Naive thymus-derived CD4-positive, alpha-beta T cell (primary cell): ENCODE measurements around the gene TPGS1. TPM values are rescaled to one million over a fixed set of nuclear protein-coding genes. Genes with fewer than 3 reads are reported as not detected.

Source experiments
- ATAC-seq: fragments of 150-1000 bp; cut with Tn5 transposase; 2 replicates; pipeline ENCODE4 v1.10.0; 2021; ENCODE audit warnings: mild to moderate bottlenecking, moderate library complexity
- CTCF ChIA-PET: fragments of 350-600 bp; sonication (Branson Sonifier 250); formaldehyde crosslinking; loops from one replicate; lab custom pipeline; 2021; ENCODE audit warnings: antibody characterized with exemption; lab: Charles Lee
- POLR2A ChIA-PET: fragments of 350-600 bp; sonication (Branson Sonifier 250); formaldehyde crosslinking; loops from one replicate; lab custom pipeline; 2021; ENCODE audit warnings: antibody characterized with exemption, inconsistent platforms; lab: Charles Lee
- DNase-seq, 9 donors: peaks; one replicate each; pipeline versions ENCODE4 v3.0.0 to v3.0.0-alpha.2; 2020 to 2022; ENCODE audit warnings: mixed read lengths in 1 of 9
- H3K27ac ChIP-seq: one replicate; pipeline ENCODE4 v1.7.0; 2013; ENCODE audit warnings: mild to moderate bottlenecking, low read depth, low read length, moderate library complexity
- H3K27me3 ChIP-seq, 2 donors: one replicate each; pipeline ENCODE4 v1.7.0; 2013; ENCODE audit warnings: low read length in 2 of 2, mild to moderate bottlenecking in 2 of 2, moderate library complexity in 2 of 2; ENCODE audit not compliant: control insufficient read depth in 2 of 2, insufficient read depth in 2 of 2
- H3K36me3 ChIP-seq, 3 experiments: 1 replicate in 2 of 3; 2 replicates in 1 of 3; pipeline ENCODE4 v1.7.0; 2013; ENCODE audit warnings: low read length in 3 of 3, mild to moderate bottlenecking in 3 of 3, moderate library complexity in 1 of 3; ENCODE audit not compliant: insufficient read depth in 3 of 3, control insufficient read depth in 2 of 3
- H3K4me1 ChIP-seq, 2 donors: one replicate each; pipeline ENCODE4 v1.7.0; 2013; ENCODE audit warnings: low read length in 2 of 2, mild to moderate bottlenecking in 2 of 2, moderate library complexity in 1 of 2; ENCODE audit not compliant: control insufficient read depth in 2 of 2, insufficient read depth in 2 of 2
- H3K4me3 ChIP-seq: 2 replicates; pipeline ENCODE4 v1.7.0; 2013; ENCODE audit warnings: mild to moderate bottlenecking, low read length
- H3K9me3 ChIP-seq, 3 experiments: 1 replicate in 2 of 3; 2 replicates in 1 of 3; pipeline ENCODE4 v1.7.0; 2013; ENCODE audit warnings: low read length in 3 of 3; ENCODE audit not compliant: control insufficient read depth in 2 of 3
- H3K27ac Mint-ChIP-seq, 9 donors: one replicate each; pipeline ENCODE4 v1.8.0; 2020 to 2022; ENCODE audit warnings: mixed read lengths in 9 of 9, mild to moderate bottlenecking in 8 of 9, moderate library complexity in 5 of 9, inconsistent platforms in 2 of 9
- H3K27me3 Mint-ChIP-seq, 5 donors: one replicate each; pipeline ENCODE4 v1.8.0; 2021 to 2022; ENCODE audit warnings: mixed read lengths in 5 of 5, mild to moderate bottlenecking in 1 of 5
- H3K36me3 Mint-ChIP-seq, 5 donors: one replicate each; pipeline ENCODE4 v1.8.0; 2020 to 2022; ENCODE audit warnings: mixed read lengths in 5 of 5, mild to moderate bottlenecking in 3 of 5, inconsistent platforms in 1 of 5
- H3K4me1 Mint-ChIP-seq, 7 donors: one replicate each; pipeline ENCODE4 v1.8.0; 2020 to 2022; ENCODE audit warnings: mixed read lengths in 7 of 7, mild to moderate bottlenecking in 3 of 7, inconsistent platforms in 1 of 7
- H3K4me3 Mint-ChIP-seq, 10 donors: one replicate each; pipeline ENCODE4 v1.8.0; 2020 to 2022; ENCODE audit warnings: mild to moderate bottlenecking in 10 of 10, mixed read lengths in 10 of 10, moderate library complexity in 6 of 10, inconsistent platforms in 2 of 10
- H3K9me3 Mint-ChIP-seq, 11 donors: one replicate each; pipeline ENCODE4 v1.8.0; 2020 to 2022; ENCODE audit warnings: mixed read lengths in 11 of 11, mild to moderate bottlenecking in 4 of 11, inconsistent platforms in 1 of 11, moderate library complexity in 1 of 11
- intact Hi-C, 2 donors: fragments of 100-400 bp; cut with micrococcal nuclease; formaldehyde crosslinking; loops; one replicate each; pipeline ENCODE4 v1.15.1; 2023
- polyA plus RNA-seq, 2 donors: library from polyadenylated mRNA; unstranded; fragments of 300-500 nt; fragmentation: Illumina TruSeq; gene quantifications; one replicate each; pipeline ENCODE4 v1.2.3, GENCODE V29; 2021
- total RNA-seq, 6 experiments: library from RNA in 5 of 6; stranded (reverse) in 5 of 6; gene quantifications; 1 replicate in 5 of 6; 2 replicates in 1 of 6; pipeline ENCODE4 v1.2.3 and lab custom pipeline; 2021 to 2026

Gene TPGS1
- total and polyA plus RNA-seq, 7 experiments from 2014 or later: 21.6 to 36.4 (median 24.2) TPM

GRCh38 chr19:495402-496111 lies 11.7 kb upstream of the TPGS1 start:
- H3K4me1 Mint-ChIP-seq: peaks cover 3 to 13% (median 9%) of the 10 kb centered on the region in 7 donors
- Histone ChIP-seq H3K4me3 (no peak overlapping the region), H3K9me3 (no peaks in the 10 kb centered on the region), H3K36me3 (no peaks in the 10 kb centered on the region), H3K27me3 (peaks cover 0 to 6% of the 10 kb centered on the region in 2 donors), H3K4me1 (peaks cover 0 to 8% of the 10 kb centered on the region in 2 donors), H3K27ac (no peak overlapping the region)
- H3K27me3 Mint-ChIP-seq: peaks cover 6 to 23% (median 8%) of the 10 kb centered on the region in 5 donors
- POLR2A ChIA-PET: interaction anchor here (0.9 to 1.8 kb wide), 3 partner anchors 9 to 16 kb away, joined by 5 to 8 read pairs (median 6); no protein-coding TSS in a partner anchor
- intact Hi-C loops: loop anchor here in 1 of 2 donors (1.0 kb wide), 1 partner anchor 11 kb away; no protein-coding TSS in a partner anchor
- CTCF ChIA-PET: interaction anchor here (1.7 kb wide), 1 partner anchor 11 kb away, joined by 8 read pairs; no protein-coding TSS in a partner anchor
- H3K36me3 Mint-ChIP-seq: peaks cover 0 to 10% (median 0%) of the 10 kb centered on the region in 5 donors
- no peaks in the 10 kb centered on the region for H3K9me3 Mint-ChIP-seq
- H3K4me3 Mint-ChIP-seq: peak overlapping the region in 1 of 10 donors; percentile 59
- DNase-seq (peak in 7 of 9 donors; percentile 21 to 64 (median 47)), ATAC-seq (peak; percentile 72)
- H3K27ac Mint-ChIP-seq: no peak overlapping the region

- peaks cover 0 to 8% of the 10 kb centered on the region in 2 donors for H3K4me1 ChIP-seq
- Mint-ChIP-seq H3K27me3 (peaks cover 6 to 23% (median 8%) of the 10 kb centered on the region in 5 donors), H3K27ac (no peak within 1 kb of the TSS), H3K4me3 (peak within 1 kb of the TSS in 1 of 10 donors; percentile 62), H3K4me1 (peaks cover 3 to 13% (median 9%) of the 10 kb centered on the region in 7 donors), H3K36me3 (peaks cover 0 to 10% (median 0%) of the 10 kb centered on the region in 5 donors), H3K9me3 (no peaks in the 10 kb centered on the region)
- intact Hi-C loops: no loop called here
- H3K9me3 ChIP-seq: no peaks in the 10 kb centered on the region
- no peak for ATAC-seq
- CTCF ChIA-PET: interaction anchor here (1.7 kb wide), 1 partner anchor 10 kb away, joined by 8 read pairs; no protein-coding TSS in a partner anchor
- POLR2A ChIA-PET: interaction anchor here (1.3 to 1.8 kb wide), 2 partner anchors 8 to 10 kb away, joined by 5 to 8 read pairs; no protein-coding TSS in a partner anchor
- peak in 1 of 9 donors; percentile 6 for DNase-seq
- H3K36me3 ChIP-seq: no peaks in the 10 kb centered on the region
- no peak within 1 kb of the TSS for H3K4me3 ChIP-seq
- H3K27ac ChIP-seq: no peak within 1 kb of the TSS
- H3K27me3 ChIP-seq: peaks cover 0 to 6% of the 10 kb centered on the region in 2 donors
Observed at GRCh38 chr19:496112-496665, 11.1 kb upstream of the TPGS1 start, which contains the start of gene MADCAM1. Gene MADCAM1, plus strand, starts transcription at chr19:496486. Its CDS starts 14 bp downstream, at chr19:496500.

GRCh38 chr19:496986-497385 lies 10.3 kb upstream of the TPGS1 start:
- Histone ChIP-seq H3K36me3 (no peaks in the 10 kb centered on the region), H3K27me3 (peaks cover 0 to 6% of the 10 kb centered on the region in 2 donors), H3K27ac (no peak overlapping the region), H3K4me1 (peaks cover 0 to 8% of the 10 kb centered on the region in 2 donors), H3K9me3 (no peaks in the 10 kb centered on the region), H3K4me3 (no peak overlapping the region)
- no peaks in the 10 kb centered on the region for H3K9me3 Mint-ChIP-seq
- H3K36me3 Mint-ChIP-seq: peaks cover 0 to 10% (median 0%) of the 10 kb centered on the region in 5 donors
- H3K4me3 Mint-ChIP-seq: peak overlapping the region in 1 of 10 donors; percentile 62
- DNase-seq: peak in 1 of 9 donors; percentile 7
- H3K27ac Mint-ChIP-seq: no peak overlapping the region
- POLR2A ChIA-PET: no interaction called here
- peaks cover 6 to 23% (median 8%) of the 10 kb centered on the region in 5 donors for H3K27me3 Mint-ChIP-seq
- CTCF ChIA-PET: no interaction called here
- no peak for ATAC-seq
- intact Hi-C loops: no loop called here
- peaks cover 3 to 13% (median 9%) of the 10 kb centered on the region in 7 donors for H3K4me1 Mint-ChIP-seq

GRCh38 chr19:497491-497868 lies 9.8 kb upstream of the TPGS1 start:
- CTCF ChIA-PET: no interaction called here

GRCh38 chr19:497869-498510 lies 9.3 kb upstream of the TPGS1 start:
- H3K4me1 Mint-ChIP-seq: peaks cover 4 to 11% (median 9%) of the 10 kb centered on the region in 7 donors
- peaks cover 0 to 6% of the 10 kb centered on the region in 2 donors for H3K27me3 ChIP-seq
- ATAC-seq: no peak
- H3K4me3 ChIP-seq: no peak overlapping the region
- H3K4me1 ChIP-seq: peaks cover 0 to 8% of the 10 kb centered on the region in 2 donors
- H3K27me3 Mint-ChIP-seq: peaks cover 6 to 23% (median 8%) of the 10 kb centered on the region in 5 donors
- POLR2A ChIA-PET: interaction anchor here (1.0 to 1.2 kb wide), 2 partner anchors 9 to 13 kb away, joined by 4 to 5 read pairs; no protein-coding TSS in a partner anchor
- H3K4me3 Mint-ChIP-seq: peak overlapping the region in 3 of 10 donors; percentile 15 to 70 (median 29)
- DNase-seq: no peak
- CTCF ChIA-PET: no interaction called here
- H3K9me3 ChIP-seq: no peaks in the 10 kb centered on the region
- intact Hi-C loops: no loop called here
- H3K36me3 ChIP-seq: no peaks in the 10 kb centered on the region
- H3K9me3 Mint-ChIP-seq: no peaks in the 10 kb centered on the region
- no peak overlapping the region for H3K27ac ChIP-seq
- no peak overlapping the region for H3K27ac Mint-ChIP-seq
- H3K36me3 Mint-ChIP-seq: peaks cover 0 to 8% (median 0%) of the 10 kb centered on the region in 5 donors

More at GRCh38 chr19:497491-497868, 9.8 kb upstream of the TPGS1 start:
- peaks cover 0 to 6% of the 10 kb centered on the region in 2 donors for H3K27me3 ChIP-seq
- Mint-ChIP-seq H3K4me3 (peak overlapping the region in 1 of 10 donors; percentile 62), H3K27me3 (peaks cover 6 to 23% (median 8%) of the 10 kb centered on the region in 5 donors), H3K9me3 (no peaks in the 10 kb centered on the region), H3K4me1 (peaks cover 4 to 13% (median 9%) of the 10 kb centered on the region in 7 donors), H3K27ac (no peak overlapping the region), H3K36me3 (peaks cover 0 to 10% (median 0%) of the 10 kb centered on the region in 5 donors)
- peaks cover 0 to 8% of the 10 kb centered on the region in 2 donors for H3K4me1 ChIP-seq
- no peak for ATAC-seq
- DNase-seq: no peak
- POLR2A ChIA-PET: interaction anchor here (1.0 to 1.2 kb wide), 2 partner anchors 9 to 14 kb away, joined by 4 to 5 read pairs; no protein-coding TSS in a partner anchor
- no peak overlapping the region for H3K27ac ChIP-seq
- intact Hi-C loops: no loop called here
- no peak overlapping the region for H3K4me3 ChIP-seq
- H3K9me3 ChIP-seq: no peaks in the 10 kb centered on the region
- H3K36me3 ChIP-seq: no peaks in the 10 kb centered on the region

GRCh38 chr19:498511-498891 lies 8.8 kb upstream of the TPGS1 start:
- H3K4me1 ChIP-seq: peaks cover 0 to 8% of the 10 kb centered on the region in 2 donors
- ATAC-seq (no peak), DNase-seq (no peak)
- no peaks in the 10 kb centered on the region for H3K9me3 ChIP-seq
- ChIA-PET CTCF (no interaction called here), POLR2A (interaction anchor here (1.0 to 1.2 kb wide), 2 partner anchors 10 to 13 kb away, joined by 4 to 5 read pairs; no protein-coding TSS in a partner anchor)
- H3K27me3 ChIP-seq: peaks cover 0 to 6% of the 10 kb centered on the region in 2 donors
- intact Hi-C loops: no loop called here
- no peaks in the 10 kb centered on the region for H3K9me3 Mint-ChIP-seq
- H3K27ac ChIP-seq: no peak overlapping the region
- H3K4me3 ChIP-seq: no peak overlapping the region
- H3K4me1 Mint-ChIP-seq: peaks cover 4 to 11% (median 10%) of the 10 kb centered on the region in 7 donors
- H3K4me3 Mint-ChIP-seq: peak overlapping the region in 2 of 10 donors; percentile 15 to 70
- H3K27ac Mint-ChIP-seq: no peak overlapping the region
- peaks cover 0 to 7% (median 0%) of the 10 kb centered on the region in 5 donors for H3K36me3 Mint-ChIP-seq
- no peaks in the 10 kb centered on the region for H3K36me3 ChIP-seq
- H3K27me3 Mint-ChIP-seq: peaks cover 6 to 23% (median 8%) of the 10 kb centered on the region in 5 donors
